ENCODE measurements around the gene NF2. TPM values are rescaled to one million over a fixed set of nuclear protein-coding genes. Genes with fewer than 3 reads are reported as not detected.
A peak's percentile ranks its signal among the peaks of the same experiment; 100 is the strongest.

NF2 gene
- total and polyA plus RNA-seq, 3 experiments from 2014 or later = 21.4 to 53.3 (median 51.6) TPM

GRCh38 chr22:29621761-29622526 is 18.5 kb downstream of the NF2 start:
- H3K9me3 Mint-ChIP-seq = no peaks in the 10 kb centered on the region
- H3K4me3 ChIP-seq (ENCODE audit: low read length) = no peak overlapping the region
- H3K36me3 Mint-ChIP-seq = no peaks in the 10 kb centered on the region
- peak overlapping the region in 1 of 7 donors; percentile 1 for H3K4me3 Mint-ChIP-seq
- no peaks in the 10 kb centered on the region for H3K27me3 ChIP-seq (ENCODE audit: insufficient read depth, low read length, poor library complexity, severe bottlenecking)
- no peak overlapping the region for H3K27ac ChIP-seq (ENCODE audit: low read depth, low read length)
- peaks cover 54 to 78% (median 75%) of the 10 kb centered on the region in 3 donors for H3K4me1 Mint-ChIP-seq
- H3K27me3 Mint-ChIP-seq = no peaks in the 10 kb centered on the region
- H3K27ac Mint-ChIP-seq = peak overlapping the region; percentile 18 to 79 (median 64)
- ChIA-PET POLR2A (no interaction called here), CTCF (no interaction called here)
- DNase-seq = no peak
- H3K4me1 ChIP-seq (ENCODE audit: insufficient read depth, low read length) = peaks cover 37% of the 10 kb centered on the region
- no peaks in the 10 kb centered on the region for H3K36me3 ChIP-seq (ENCODE audit: insufficient read depth, low read length)
- no peaks in the 10 kb centered on the region for H3K9me3 ChIP-seq (ENCODE audit: low read length)

DNA sequence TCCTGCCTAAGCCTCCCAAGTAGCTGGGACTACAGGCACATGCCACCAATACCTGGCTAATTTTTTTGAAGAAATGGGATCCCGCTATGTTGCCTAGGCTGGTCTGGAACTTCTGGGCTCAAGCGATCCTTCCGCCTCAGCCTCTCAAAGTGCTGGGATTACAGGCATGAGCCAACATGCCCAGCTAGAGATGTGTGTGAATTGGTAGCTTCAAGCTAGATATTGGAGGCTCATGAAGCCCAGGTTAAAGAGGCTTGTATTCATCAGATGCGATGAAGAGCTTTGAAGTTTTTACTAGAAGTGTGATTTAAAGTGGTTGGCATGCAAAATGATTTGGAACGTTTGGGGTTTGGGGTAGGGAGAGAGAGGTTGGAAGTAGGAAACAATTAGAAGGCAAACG is 19.6 kb downstream of the NF2 start:
- Mint-ChIP-seq H3K9me3 (no peaks in the 10 kb centered on the region), H3K36me3 (peaks cover 0 to under 1% (median 0%) of the 10 kb centered on the region in 3 donors), H3K4me3 (peak overlapping the region in 2 of 7 donors; percentile 46 to 61), H3K27me3 (no peaks in the 10 kb centered on the region), H3K27ac (peak overlapping the region; percentile 1 to 88 (median 64)), H3K4me1 (peaks cover 44 to 77% (median 74%) of the 10 kb centered on the region in 3 donors)
- ChIA-PET CTCF (interaction anchor here (1.0 to 1.6 kb wide), 2 partner anchors 19 to 26 kb away, joined by 3 to 4 read pairs; no protein-coding TSS in a partner anchor), POLR2A (interaction anchor here (0.7 kb wide), 1 partner anchor 92 kb away, joined by 5 read pairs; no protein-coding TSS in a partner anchor)
- Histone ChIP-seq H3K27ac (ENCODE audit: low read depth, low read length) (no peak overlapping the region), H3K9me3 (ENCODE audit: low read length) (no peaks in the 10 kb centered on the region), H3K4me1 (ENCODE audit: insufficient read depth, low read length) (peaks cover 37% of the 10 kb centered on the region), H3K4me3 (ENCODE audit: low read length) (peak overlapping the region; percentile 3), H3K36me3 (ENCODE audit: insufficient read depth, low read length) (no peaks in the 10 kb centered on the region), H3K27me3 (ENCODE audit: insufficient read depth, low read length, poor library complexity, severe bottlenecking) (no peaks in the 10 kb centered on the region)
- no peak for DNase-seq

GRCh38 chr22:29623553-29624169 is 20.2 kb downstream of the NF2 start:
- no peaks in the 10 kb centered on the region for H3K36me3 ChIP-seq (ENCODE audit: insufficient read depth, low read length)
- H3K9me3 ChIP-seq (ENCODE audit: low read length) = no peaks in the 10 kb centered on the region
- DNase-seq = peak in 1 of 5 donors; percentile 23
- H3K27ac Mint-ChIP-seq = peak overlapping the region; percentile 1 to 88 (median 64)
- H3K4me1 ChIP-seq (ENCODE audit: insufficient read depth, low read length) = peaks cover 37% of the 10 kb centered on the region
- no peaks in the 10 kb centered on the region for H3K27me3 ChIP-seq (ENCODE audit: insufficient read depth, low read length, poor library complexity, severe bottlenecking)
- CTCF ChIA-PET = interaction anchor here (1.0 to 1.6 kb wide), 2 partner anchors 19 to 26 kb away, joined by 3 to 4 read pairs; no protein-coding TSS in a partner anchor
- no peaks in the 10 kb centered on the region for H3K9me3 Mint-ChIP-seq
- POLR2A ChIA-PET = no interaction called here
- peaks cover 0 to 2% (median 0%) of the 10 kb centered on the region in 3 donors for H3K36me3 Mint-ChIP-seq
- peak overlapping the region; percentile 3 for H3K4me3 ChIP-seq (ENCODE audit: low read length)
- H3K27ac ChIP-seq (ENCODE audit: low read depth, low read length) = no peak overlapping the region
- peaks cover 41 to 76% (median 72%) of the 10 kb centered on the region in 3 donors for H3K4me1 Mint-ChIP-seq
- H3K27me3 Mint-ChIP-seq = no peaks in the 10 kb centered on the region
- peak overlapping the region in 3 of 7 donors; percentile 46 to 61 (median 49) for H3K4me3 Mint-ChIP-seq

- H3K27ac Mint-ChIP-seq = peak overlapping the region in 4 of 8 donors; percentile 21 to 77 (median 43)
- ChIA-PET POLR2A (no interaction called here), CTCF (interaction anchor here (0.6 to 2.0 kb wide), 12 partner anchors 11 to 380 kb away, joined by 3 to 12 read pairs (median 4); partner anchors contain the start of gene NIPSNAP1)
- Histone ChIP-seq H3K27ac (ENCODE audit: low read depth, low read length) (no peak overlapping the region), H3K4me1 (ENCODE audit: insufficient read depth, low read length) (peaks cover 37% of the 10 kb centered on the region), H3K36me3 (ENCODE audit: insufficient read depth, low read length) (no peaks in the 10 kb centered on the region), H3K4me3 (ENCODE audit: low read length) (no peak overlapping the region), H3K9me3 (ENCODE audit: low read length) (no peaks in the 10 kb centered on the region), H3K27me3 (ENCODE audit: insufficient read depth, low read length, poor library complexity, severe bottlenecking) (no peaks in the 10 kb centered on the region)
- H3K4me1 Mint-ChIP-seq = peaks cover 48 to 78% (median 76%) of the 10 kb centered on the region in 3 donors
- peaks cover 0 to 3% (median 3%) of the 10 kb centered on the region in 3 donors for H3K36me3 Mint-ChIP-seq
- peak in 3 of 5 donors; percentile 6 to 34 (median 12) for DNase-seq
- no peaks in the 10 kb centered on the region for H3K27me3 Mint-ChIP-seq
- no peaks in the 10 kb centered on the region for H3K9me3 Mint-ChIP-seq
- no peak overlapping the region for H3K4me3 Mint-ChIP-seq
Observed at GRCh38 chr22:29625090-29625825, 21.8 kb downstream of the NF2 start.

GRCh38 chr22:29626497-29627195 is 23.2 kb downstream of the NF2 start:
- Mint-ChIP-seq H3K4me3 (no peak overlapping the region), H3K27ac (no peak overlapping the region), H3K27me3 (no peaks in the 10 kb centered on the region), H3K9me3 (no peaks in the 10 kb centered on the region), H3K4me1 (peaks cover 48 to 78% (median 67%) of the 10 kb centered on the region in 3 donors), H3K36me3 (peaks cover 0 to 5% (median 3%) of the 10 kb centered on the region in 3 donors)
- H3K27me3 ChIP-seq (ENCODE audit: insufficient read depth, low read length, poor library complexity, severe bottlenecking) = no peaks in the 10 kb centered on the region
- ChIA-PET CTCF (interaction anchor here (0.9 to 2.0 kb wide), 8 partner anchors 10 to 378 kb away, joined by 3 to 12 read pairs (median 6); no protein-coding TSS in a partner anchor), POLR2A (interaction anchor here (0.7 kb wide), 1 partner anchor 1583 kb away, joined by 4 read pairs; no protein-coding TSS in a partner anchor)
- DNase-seq = no peak
- no peak overlapping the region for H3K27ac ChIP-seq (ENCODE audit: low read depth, low read length)
- no peaks in the 10 kb centered on the region for H3K36me3 ChIP-seq (ENCODE audit: insufficient read depth, low read length)
- no peak overlapping the region for H3K4me3 ChIP-seq (ENCODE audit: low read length)
- no peaks in the 10 kb centered on the region for H3K9me3 ChIP-seq (ENCODE audit: low read length)
- peaks cover 30% of the 10 kb centered on the region for H3K4me1 ChIP-seq (ENCODE audit: insufficient read depth, low read length)

DNA sequence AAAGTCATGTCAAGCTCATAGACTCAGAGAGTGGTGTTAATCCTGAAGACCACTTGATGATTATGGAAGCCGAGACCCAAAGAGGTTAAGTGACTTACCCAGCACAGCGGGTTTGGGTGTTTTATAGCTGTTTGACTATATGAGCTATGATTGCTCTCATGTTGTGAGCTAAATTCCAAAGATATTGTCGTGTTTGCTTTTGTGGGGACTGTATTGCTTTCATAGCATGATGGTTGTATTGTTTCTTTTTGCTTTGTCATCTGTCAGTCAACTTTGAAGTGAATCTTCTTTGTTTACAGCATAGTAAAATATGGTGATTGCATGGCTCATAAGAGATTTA is 23.7 kb downstream of the NF2 start:
- no peaks in the 10 kb centered on the region for H3K36me3 ChIP-seq (ENCODE audit: insufficient read depth, low read length)
- H3K4me3 Mint-ChIP-seq = no peak overlapping the region
- H3K9me3 Mint-ChIP-seq = no peaks in the 10 kb centered on the region
- H3K4me3 ChIP-seq (ENCODE audit: low read length) = no peak overlapping the region
- no peaks in the 10 kb centered on the region for H3K9me3 ChIP-seq (ENCODE audit: low read length)
- no peak for DNase-seq
- CTCF ChIA-PET = interaction anchor here (1.7 kb wide), 1 partner anchor 378 kb away, joined by 6 read pairs; no protein-coding TSS in a partner anchor
- peaks cover 46 to 78% (median 67%) of the 10 kb centered on the region in 3 donors for H3K4me1 Mint-ChIP-seq
- no peaks in the 10 kb centered on the region for H3K27me3 Mint-ChIP-seq
- H3K27ac Mint-ChIP-seq = no peak overlapping the region
- POLR2A ChIA-PET = no interaction called here
- no peaks in the 10 kb centered on the region for H3K27me3 ChIP-seq (ENCODE audit: insufficient read depth, low read length, poor library complexity, severe bottlenecking)
- H3K27ac ChIP-seq (ENCODE audit: low read depth, low read length) = no peak overlapping the region
- H3K36me3 Mint-ChIP-seq = peaks cover 0 to 6% (median 3%) of the 10 kb centered on the region in 3 donors
- H3K4me1 ChIP-seq (ENCODE audit: insufficient read depth, low read length) = peaks cover 25% of the 10 kb centered on the region
